Adrenal gland (tissue), 5 donors: ENCODE data around the gene MGAT5B.

ENCODE experiments used
- POLR2A ChIP-seq, 2 donors: fragments of 450-650 bp; IDR thresholded peaks; one replicate each; pipeline ENCODE4 v1.6.1; 2017; ENCODE audit warnings: antibody characterized with exemption in 2 of 2, mild to moderate bottlenecking in 2 of 2, moderate library complexity in 1 of 2
- TF ChIP-seq, protein P1 (sequence below), 6 experiments: fragments of 450-650 bp in 4 of 6; fragments of 200-600 bp in 2 of 6; sonication (generic) in 1 of 6; IDR thresholded peaks; 1 replicate in 5 of 6; 2 replicates in 1 of 6; pipeline versions ENCODE4 v1.5.1 to v1.8.0; 2016 to 2021; ENCODE audit warnings: antibody characterized with exemption in 6 of 6, mild to moderate bottlenecking in 2 of 6, moderate library complexity in 1 of 6
- donor health status: DM: no; HTN: no; CAD: no.

DNA sequence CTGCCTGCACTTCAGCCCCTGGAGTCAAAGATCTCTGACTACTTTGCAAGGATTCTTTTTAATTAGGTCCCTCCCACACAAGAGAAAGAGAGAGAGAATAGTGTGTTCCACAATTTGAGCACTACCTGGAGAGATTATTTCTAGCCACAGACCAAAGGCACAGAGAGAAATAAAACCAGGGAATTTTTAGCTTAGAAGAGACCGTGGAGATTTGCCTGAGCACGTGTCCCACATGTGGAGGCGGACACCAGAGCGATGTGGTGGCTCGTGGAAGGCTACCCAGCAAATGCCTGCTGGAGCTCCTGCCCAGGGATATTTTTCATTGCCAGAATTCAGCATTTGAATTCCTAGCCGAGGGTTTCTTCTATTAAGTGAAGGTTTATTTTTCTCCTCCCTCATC, 50.6 kb downstream of the MGAT5B start:
- TF ChIP-seq POLR2A (IDR thresholded peaks at IDR 0.05): no peak
- TF ChIP-seq, protein P1, sequence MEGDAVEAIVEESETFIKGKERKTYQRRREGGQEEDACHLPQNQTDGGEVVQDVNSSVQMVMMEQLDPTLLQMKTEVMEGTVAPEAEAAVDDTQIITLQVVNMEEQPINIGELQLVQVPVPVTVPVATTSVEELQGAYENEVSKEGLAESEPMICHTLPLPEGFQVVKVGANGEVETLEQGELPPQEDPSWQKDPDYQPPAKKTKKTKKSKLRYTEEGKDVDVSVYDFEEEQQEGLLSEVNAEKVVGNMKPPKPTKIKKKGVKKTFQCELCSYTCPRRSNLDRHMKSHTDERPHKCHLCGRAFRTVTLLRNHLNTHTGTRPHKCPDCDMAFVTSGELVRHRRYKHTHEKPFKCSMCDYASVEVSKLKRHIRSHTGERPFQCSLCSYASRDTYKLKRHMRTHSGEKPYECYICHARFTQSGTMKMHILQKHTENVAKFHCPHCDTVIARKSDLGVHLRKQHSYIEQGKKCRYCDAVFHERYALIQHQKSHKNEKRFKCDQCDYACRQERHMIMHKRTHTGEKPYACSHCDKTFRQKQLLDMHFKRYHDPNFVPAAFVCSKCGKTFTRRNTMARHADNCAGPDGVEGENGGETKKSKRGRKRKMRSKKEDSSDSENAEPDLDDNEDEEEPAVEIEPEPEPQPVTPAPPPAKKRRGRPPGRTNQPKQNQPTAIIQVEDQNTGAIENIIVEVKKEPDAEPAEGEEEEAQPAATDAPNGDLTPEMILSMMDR (IDR thresholded peaks at IDR 0.05): no peak
